ENCODE measurements around the gene KCNG2. TPM values are rescaled to one million over a fixed set of nuclear protein-coding genes. Genes with fewer than 3 reads are reported as not detected.

KCNG2 gene
- total RNA-seq, 2 donors from 2014 or later, result not detected

- Histone ChIP-seq H3K36me3 (replicated peaks in 1 of 2; ENCODE audit: insufficient read depth in 1 of 2, low read depth in 2 of 2) (no peaks in the 10 kb centered on the region), H3K9me3 (no peaks in the 10 kb centered on the region), H3K4me1 (peaks cover 11% of the 10 kb centered on the region), H3K27me3 (peaks cover 7 to 27% of the 10 kb centered on the region in 2 donors), H3K4me3 (no peak overlapping the region), H3K27ac (no peak overlapping the region)
- DNase-seq (no peak), ATAC-seq (no peak)
- intact Hi-C loops (cut with DNase I), result no loop called here
- 76 to 78% methylated on average over 42 of the region's 42 CpGs for WGBS, 2 donors
- no peak for TF ChIP-seq CTCF (IDR thresholded peaks at IDR 0.05)
Measured at GRCh38 chr18:79784071-79784913, 13.4 kb upstream of the KCNG2 start.

- intact Hi-C loops (cut with DNase I), result no loop called here
- no peak for DNase-seq
- H3K9me3 ChIP-seq, result no peaks in the 10 kb centered on the region
- no peak overlapping the region for H3K27ac ChIP-seq
- ATAC-seq, result no peak
- H3K27me3 ChIP-seq, result peaks cover 7 to 29% of the 10 kb centered on the region in 2 donors
- no peak overlapping the region for H3K4me3 ChIP-seq
- H3K36me3 ChIP-seq (replicated peaks in 1 of 2; ENCODE audit: insufficient read depth in 1 of 2, low read depth in 2 of 2), result no peaks in the 10 kb centered on the region
- TF ChIP-seq CTCF (IDR thresholded peaks at IDR 0.05) (no peak), POLR2A (IDR thresholded peaks at IDR 0.05) (no peak)
- 51 to 71% methylated on average over 28 to 32 of the region's 32 CpGs for WGBS, 2 donors
- peaks cover 11% of the 10 kb centered on the region for H3K4me1 ChIP-seq
Measured at GRCh38 chr18:79784965-79785770, 12.6 kb upstream of the KCNG2 start.

- H3K27me3 ChIP-seq, result peaks cover 7 to 29% of the 10 kb centered on the region in 2 donors
- no peak for TF ChIP-seq POLR2A (IDR thresholded peaks at IDR 0.05)
- no peak for TF ChIP-seq CTCF (IDR thresholded peaks at IDR 0.05)
Measured at GRCh38 chr18:79785831-79786230, 11.9 kb upstream of the KCNG2 start.

GRCh38 chr18:79786304-79786703 is 11.4 kb upstream of the KCNG2 start:
- H3K27me3 ChIP-seq, result peaks cover 7 to 29% of the 10 kb centered on the region in 2 donors
- H3K4me1 ChIP-seq, result peaks cover 16% of the 10 kb centered on the region
- no peak for DNase-seq
- no peaks in the 10 kb centered on the region for H3K9me3 ChIP-seq
- H3K27ac ChIP-seq, result no peak overlapping the region
- TF ChIP-seq CTCF (IDR thresholded peaks at IDR 0.05) (no peak), POLR2A (IDR thresholded peaks at IDR 0.05) (no peak)
- intact Hi-C loops (cut with DNase I), result no loop called here
- 71 to 78% methylated on average over 7 to 10 of the region's 14 CpGs for WGBS, 2 donors
- no peak for ATAC-seq
- H3K4me3 ChIP-seq, result no peak overlapping the region
- H3K36me3 ChIP-seq (replicated peaks in 1 of 2; ENCODE audit: insufficient read depth in 1 of 2, low read depth in 2 of 2), result no peaks in the 10 kb centered on the region

More at GRCh38 chr18:79785831-79786230, 11.9 kb upstream of the KCNG2 start:
- intact Hi-C loops (cut with DNase I), result no loop called here
- Histone ChIP-seq H3K36me3 (replicated peaks in 1 of 2; ENCODE audit: insufficient read depth in 1 of 2, low read depth in 2 of 2) (no peaks in the 10 kb centered on the region), H3K4me1 (peaks cover 11% of the 10 kb centered on the region), H3K27ac (no peak overlapping the region), H3K4me3 (no peak overlapping the region), H3K9me3 (no peaks in the 10 kb centered on the region)
- no peak for ATAC-seq
- 56 to 63% methylated on average over 5 to 9 of the region's 12 CpGs for WGBS, 2 donors
- no peak for DNase-seq

Measured in body of pancreas (tissue), 4 donors.